Activated naive CD8-positive, alpha-beta T cell treated with anti-CD3 and anti-CD28 coated beads, Interleukin-2, amount 50 U/mL, for 24 hours (primary cell): Measurements from ENCODE around the gene TGFBR1.

Experiments
- ATAC-seq: fragments of 150-1000 bp; cut with Tn5 transposase; one replicate; pipeline ENCODE4 v1.10.0; 2021
- DNase-seq: peaks from one replicate; pipeline ENCODE4 v3.0.0; 2021
- H3K27ac Mint-ChIP-seq: one replicate; pipeline ENCODE4 v1.8.0; 2021; ENCODE audit warnings: mild to moderate bottlenecking, mixed read lengths
- H3K27me3 Mint-ChIP-seq: one replicate; pipeline ENCODE4 v1.8.0; 2021; ENCODE audit warnings: mixed read lengths
- H3K36me3 Mint-ChIP-seq: one replicate; pipeline ENCODE4 v1.8.0; 2021; ENCODE audit warnings: low read depth, mixed read lengths
- H3K4me1 Mint-ChIP-seq: one replicate; pipeline ENCODE4 v1.8.0; 2021; ENCODE audit warnings: mixed read lengths
- H3K4me3 Mint-ChIP-seq: one replicate; pipeline ENCODE4 v1.8.0; 2021; ENCODE audit warnings: mild to moderate bottlenecking, moderate library complexity, mixed read lengths
- H3K9me3 Mint-ChIP-seq: one replicate; pipeline ENCODE4 v1.8.0; 2021; ENCODE audit warnings: mixed read lengths

Gene TGFBR1

GRCh38 chr9:99201603-99202002 lies 96.7 kb downstream of the TGFBR1 start:
- Mint-ChIP-seq H3K4me1 (peaks cover 3% of the 10 kb centered on the region), H3K4me3 (no peak overlapping the region), H3K9me3 (peaks cover under 1% of the 10 kb centered on the region), H3K27ac (no peak overlapping the region), H3K36me3 (no peaks in the 10 kb centered on the region), H3K27me3 (peaks cover 4% of the 10 kb centered on the region)
- ATAC-seq = no peak
- no peak for DNase-seq
